ENCODE measurements around the gene VIL1. TPM values are rescaled to one million over a fixed set of nuclear protein-coding genes. Genes with fewer than 3 reads are reported as not detected.

VIL1 gene
- total and polyA plus RNA-seq, 2 of the 13 experiments (the other 11 are each of a cell fraction or from before 2014, with no cell fraction given), result 287 to 301 TPM

GRCh38 chr2:218444692-218445357 lies 25.9 kb downstream of the VIL1 start (continued):
- TF ChIP-seq U2AF2 (IDR thresholded peaks at IDR 0.05; ENCODE audit: low read depth, low read length) (no peak), ZNF142 (CRISPR knock-in tag; IDR thresholded peaks at IDR 0.05) (0 out of 2 replicates have a peak, but pooled peaks have one; percentile 25), ZNF235 (CRISPR knock-in tag; IDR thresholded peaks at IDR 0.05; ENCODE audit: borderline replicate concordance) (no peak), MLLT10 (CRISPR knock-in tag; IDR thresholded peaks at IDR 0.05) (no peak), EP300 (IDR thresholded peaks at IDR 0.05; ENCODE audit: low read depth in 2 of 2, low read length in 2 of 2) (peak; percentile 49 to 94; a peak in 3 of 4 replicates), EP300 (CRISPR knock-in tag; IDR thresholded peaks at IDR 0.05; ENCODE audit: borderline replicate concordance) (peak; percentile 74; the same call in 1 of the 2 replicates), JUND (CRISPR knock-in tag; IDR thresholded peaks at IDR 0.05) (peak; percentile 82; the same call in 1 of the 2 replicates), MEIS1 (CRISPR knock-in tag; IDR thresholded peaks at IDR 0.05; ENCODE audit: borderline replicate concordance) (peak; percentile 94), PBX3 (CRISPR knock-in tag; IDR thresholded peaks at IDR 0.05; ENCODE audit: borderline replicate concordance) (no peak), MBNL3 (CRISPR knock-in tag; conservative IDR thresholded peaks at IDR 0.05) (no peak), ATF7 (IDR thresholded peaks at IDR 0.05) (no peak), ATF7 (CRISPR knock-in tag; IDR thresholded peaks at IDR 0.05) (peak; percentile 81), PRPF4 (IDR thresholded peaks at IDR 0.05; ENCODE audit: low read depth, low read length, poor library complexity, severe bottlenecking) (no peak), ZBTB42 (CRISPR knock-in tag; IDR thresholded peaks at IDR 0.05) (no peak; the same call in 1 of the 2 replicates), ZNF800 (CRISPR knock-in tag; IDR thresholded peaks at IDR 0.05) (peak; percentile 86), RBFOX2 (IDR thresholded peaks at IDR 0.05; ENCODE audit: low read depth, low read length) (peak; percentile 40; the same call in 1 of the 2 replicates), ZSCAN29 (CRISPR knock-in tag; conservative IDR thresholded peaks at IDR 0.05) (peak; percentile 92), ZMAT5 (CRISPR knock-in tag; IDR thresholded peaks at IDR 0.05; ENCODE audit: borderline replicate concordance, low read depth) (no peak), SRF (IDR thresholded peaks at IDR 0.05; ENCODE audit: low read depth, low read length) (0 out of 2 replicates have a peak, but pooled peaks have one; percentile 12), MEF2D (CRISPR knock-in tag; IDR thresholded peaks at IDR 0.05) (peak; percentile 91; the same call in 1 of the 2 replicates), PPARG (CRISPR knock-in tag; conservative IDR thresholded peaks at IDR 0.05) (peak; percentile 89)

Measured in HepG2 (cell line).